IMR-90 (cell line): ENCODE results near the gene MMP12.

Source experiments
- CEBPB ChIP-seq: IDR thresholded peaks from 2 replicates; pipeline ENCODE4 v1.6.1; 2012; ENCODE audit warnings: low read depth, low read length, improper control_type of control experiment
- CHD1 ChIP-seq: IDR thresholded peaks from 2 replicates; pipeline ENCODE4 v1.6.1; 2012; ENCODE audit warnings: low read depth, low read length, improper control_type of control experiment
- CTCF ChIP-seq: conservative IDR thresholded peaks from 2 replicates; pipeline ENCODE4 v1.5.1; 2012; ENCODE audit warnings: mild to moderate bottlenecking, low read depth, low read length, improper control_type of control experiment
- MAFK ChIP-seq: IDR thresholded peaks from 2 replicates; pipeline ENCODE4 v1.6.1; 2012; ENCODE audit warnings: low read depth, low read length, improper control_type of control experiment
- MXI1 ChIP-seq: IDR thresholded peaks from 2 replicates; pipeline ENCODE4 v1.6.1; 2012; ENCODE audit warnings: low read depth, mild to moderate bottlenecking, low read length, moderate library complexity, borderline replicate concordance
- POLR2A ChIP-seq: IDR thresholded peaks from 2 replicates; pipeline ENCODE4 v1.6.1; 2012; ENCODE audit warnings: mild to moderate bottlenecking, low read depth, low read length
- RAD21 ChIP-seq: IDR thresholded peaks from 2 replicates; pipeline ENCODE4 v1.6.1; 2012; ENCODE audit warnings: low read length, improper control_type of control experiment
- RCOR1 ChIP-seq: IDR thresholded peaks from 2 replicates; pipeline ENCODE4 v1.6.1; 2012; ENCODE audit warnings: mild to moderate bottlenecking, low read length, improper control_type of control experiment; ENCODE audit not compliant: insufficient replicate concordance
- RFX5 ChIP-seq: IDR thresholded peaks from 2 replicates; pipeline ENCODE4 v1.8.0; 2012; ENCODE audit warnings: low read depth, mild to moderate bottlenecking, low read length, moderate library complexity
- TF ChIP-seq, protein P1 (sequence below): fragments of 150-350 bp; IDR thresholded peaks from 2 replicates; pipeline ENCODE4 v1.6.1; 2017; ENCODE audit warnings: mild to moderate bottlenecking, antibody characterized with exemption, low read length, low read depth

DNA sequence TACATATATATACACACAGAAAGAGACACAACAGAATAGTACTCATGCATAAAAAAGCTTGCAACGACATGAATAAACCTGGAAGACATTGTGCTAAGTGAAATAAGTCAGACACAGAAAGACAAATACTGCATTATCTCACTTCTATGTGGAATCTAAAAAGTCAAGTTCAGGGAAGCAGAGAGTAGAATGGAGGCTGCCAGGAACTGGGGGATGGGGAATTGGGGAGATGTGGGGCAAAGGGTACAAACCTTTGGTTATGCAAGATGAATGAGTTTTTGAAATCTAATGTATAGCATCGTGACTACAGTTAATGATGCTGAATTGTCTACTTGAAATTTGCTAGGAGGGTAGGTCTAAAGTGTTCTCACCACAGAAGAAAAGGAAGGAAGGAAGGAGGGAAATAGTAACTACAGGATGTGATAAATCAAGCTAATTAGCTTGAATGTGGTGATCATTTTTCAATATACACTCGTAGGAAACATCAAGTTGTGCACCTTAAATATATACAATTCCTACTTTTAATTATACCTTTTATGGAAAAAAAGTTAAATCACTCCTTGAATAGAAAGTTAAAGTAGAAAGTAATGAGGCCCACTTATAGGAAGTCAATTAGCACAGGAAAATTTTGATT lies 46.9 kb upstream of the MMP12 start:
- TF ChIP-seq RFX5, result no peak
- no peak for TF ChIP-seq CEBPB
- TF ChIP-seq CTCF, result no peak
- no peak for TF ChIP-seq POLR2A
- TF ChIP-seq RAD21, result no peak
- TF ChIP-seq, protein P1, sequence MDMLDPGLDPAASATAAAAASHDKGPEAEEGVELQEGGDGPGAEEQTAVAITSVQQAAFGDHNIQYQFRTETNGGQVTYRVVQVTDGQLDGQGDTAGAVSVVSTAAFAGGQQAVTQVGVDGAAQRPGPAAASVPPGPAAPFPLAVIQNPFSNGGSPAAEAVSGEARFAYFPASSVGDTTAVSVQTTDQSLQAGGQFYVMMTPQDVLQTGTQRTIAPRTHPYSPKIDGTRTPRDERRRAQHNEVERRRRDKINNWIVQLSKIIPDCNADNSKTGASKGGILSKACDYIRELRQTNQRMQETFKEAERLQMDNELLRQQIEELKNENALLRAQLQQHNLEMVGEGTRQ, result no peak
- TF ChIP-seq RCOR1, result no peak
- TF ChIP-seq CHD1, result no peak
- no peak for TF ChIP-seq MXI1
- no peak for TF ChIP-seq MAFK
